ENCODE data around the gene PTGIR. TPM values are rescaled to one million over a fixed set of nuclear protein-coding genes. Genes with fewer than 3 reads are reported as not detected.

Gene PTGIR
- total RNA-seq, 4 donors from 2014 or later = 4.8 to 10.2 (median 7.9) TPM

DNA sequence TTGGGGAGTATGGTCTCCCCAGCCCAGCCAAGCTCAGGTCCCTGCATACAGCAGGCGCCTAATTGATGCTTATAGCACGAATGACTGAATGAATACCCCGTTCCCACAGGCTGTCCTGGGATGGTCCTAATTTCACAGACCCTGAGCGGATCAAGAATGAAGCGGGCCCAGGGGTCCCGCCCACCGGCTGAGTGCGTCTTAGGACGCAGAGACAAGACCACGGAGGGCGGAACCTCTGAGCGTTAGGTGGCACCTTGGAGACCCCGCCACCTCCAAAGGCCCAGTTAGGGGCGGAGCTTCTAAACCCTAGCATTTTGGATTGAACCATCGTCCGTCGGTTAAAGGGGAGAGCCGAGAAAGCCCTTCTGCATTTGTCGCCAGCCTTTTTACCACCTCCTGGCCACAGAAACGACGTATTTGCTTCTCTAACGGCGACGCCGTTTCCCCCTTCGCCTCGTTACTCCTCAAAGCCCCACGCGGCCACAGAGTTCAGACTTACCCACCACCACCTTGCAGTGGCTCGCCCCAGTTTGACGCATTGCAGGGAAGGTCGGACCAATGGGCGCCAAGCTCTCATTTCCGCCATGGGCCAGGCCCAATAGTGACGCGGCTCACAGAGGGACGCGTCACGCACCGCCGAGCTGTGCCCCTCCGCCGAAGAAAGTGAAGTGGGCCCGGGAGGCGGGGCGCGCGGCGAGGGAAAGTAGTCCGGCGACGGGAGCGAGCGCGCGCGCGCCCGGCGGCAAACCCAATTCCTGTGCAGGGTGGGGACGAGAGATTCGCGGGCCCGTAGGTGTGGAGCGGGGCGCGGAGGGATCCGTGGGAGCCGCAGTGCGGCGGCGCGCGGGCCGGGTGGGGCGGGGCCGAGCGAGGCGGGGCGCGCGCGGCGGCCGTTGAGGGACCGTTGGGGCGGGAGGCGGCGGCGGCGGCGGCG lies 24.2 kb downstream of the PTGIR start:
- ATAC-seq (ENCODE audit: low FRiP score) = peak; percentile 97
- peak; percentile 98 for DNase-seq (ENCODE audit: low spot score)
- TF ChIP-seq, protein P1, sequence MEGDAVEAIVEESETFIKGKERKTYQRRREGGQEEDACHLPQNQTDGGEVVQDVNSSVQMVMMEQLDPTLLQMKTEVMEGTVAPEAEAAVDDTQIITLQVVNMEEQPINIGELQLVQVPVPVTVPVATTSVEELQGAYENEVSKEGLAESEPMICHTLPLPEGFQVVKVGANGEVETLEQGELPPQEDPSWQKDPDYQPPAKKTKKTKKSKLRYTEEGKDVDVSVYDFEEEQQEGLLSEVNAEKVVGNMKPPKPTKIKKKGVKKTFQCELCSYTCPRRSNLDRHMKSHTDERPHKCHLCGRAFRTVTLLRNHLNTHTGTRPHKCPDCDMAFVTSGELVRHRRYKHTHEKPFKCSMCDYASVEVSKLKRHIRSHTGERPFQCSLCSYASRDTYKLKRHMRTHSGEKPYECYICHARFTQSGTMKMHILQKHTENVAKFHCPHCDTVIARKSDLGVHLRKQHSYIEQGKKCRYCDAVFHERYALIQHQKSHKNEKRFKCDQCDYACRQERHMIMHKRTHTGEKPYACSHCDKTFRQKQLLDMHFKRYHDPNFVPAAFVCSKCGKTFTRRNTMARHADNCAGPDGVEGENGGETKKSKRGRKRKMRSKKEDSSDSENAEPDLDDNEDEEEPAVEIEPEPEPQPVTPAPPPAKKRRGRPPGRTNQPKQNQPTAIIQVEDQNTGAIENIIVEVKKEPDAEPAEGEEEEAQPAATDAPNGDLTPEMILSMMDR (IDR thresholded peaks at IDR 0.05) = no peak

DNA sequence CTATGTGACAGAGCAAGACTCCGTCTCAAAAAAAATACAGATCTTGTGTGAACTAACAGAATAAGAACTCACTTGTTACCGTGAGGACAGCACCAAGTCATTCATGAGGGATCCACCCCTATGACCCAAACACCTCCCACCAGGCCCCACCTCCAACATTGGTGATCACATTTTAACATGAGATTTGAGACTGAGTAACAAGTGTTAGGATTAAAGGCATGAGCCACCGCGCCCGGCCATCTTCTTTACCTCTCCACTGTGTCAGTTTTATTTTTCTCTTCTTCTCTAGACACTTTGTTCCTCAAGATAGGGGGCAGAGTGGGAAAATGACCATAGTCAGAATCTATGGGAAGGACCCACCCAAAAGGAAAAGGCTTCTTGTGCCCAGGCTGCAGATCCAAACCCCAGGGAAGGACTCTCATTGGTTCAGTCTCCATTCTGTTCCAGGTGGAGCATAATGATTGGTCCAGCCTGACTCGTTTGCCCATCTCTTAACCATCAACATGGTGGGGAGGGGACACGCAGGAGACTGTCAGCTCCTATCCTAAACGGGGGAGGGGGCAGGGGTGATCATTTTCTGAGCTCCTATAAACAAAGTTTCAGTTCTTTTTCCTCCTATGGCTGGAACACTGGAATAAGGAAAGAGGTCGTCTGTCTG lies 25.0 kb downstream of the PTGIR start:
- TF ChIP-seq, protein P1 (IDR thresholded peaks at IDR 0.05) = no peak
- no peak for DNase-seq (ENCODE audit: low spot score)

DNA sequence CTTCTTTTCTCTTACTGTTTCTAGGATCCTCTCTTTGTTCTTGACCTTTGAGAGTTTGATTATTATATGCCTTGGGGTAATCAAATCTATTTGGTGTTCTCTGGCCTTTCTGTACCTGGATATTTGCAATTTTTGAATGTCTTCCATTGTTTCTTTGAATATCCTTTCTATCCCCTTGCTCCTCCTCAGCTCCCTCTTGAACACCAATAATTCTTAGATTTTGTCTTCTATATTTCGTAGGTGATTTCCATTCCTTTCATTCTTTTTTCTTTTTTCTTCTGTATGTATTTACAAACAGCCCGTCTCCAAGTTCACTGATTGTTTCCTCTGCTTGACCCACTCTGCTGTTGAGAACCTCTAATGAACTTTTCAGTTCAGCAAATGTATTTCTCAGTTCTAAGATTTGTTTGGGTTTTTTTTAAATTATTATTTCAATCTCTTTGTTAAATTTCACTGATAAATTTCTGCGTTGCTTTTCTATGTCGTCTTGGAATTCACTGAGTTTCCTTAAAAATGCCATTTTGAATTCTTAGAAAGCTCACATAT lies 26.4 kb downstream of the PTGIR start:
- TF ChIP-seq, protein P1 (IDR thresholded peaks at IDR 0.05) = no peak
- no peak for DNase-seq (ENCODE audit: low spot score)
- no peak for ATAC-seq (ENCODE audit: low FRiP score)

More for the DNA sequence above, 25.0 kb downstream of the PTGIR start:
- ATAC-seq (ENCODE audit: low FRiP score) = no peak

DNA sequence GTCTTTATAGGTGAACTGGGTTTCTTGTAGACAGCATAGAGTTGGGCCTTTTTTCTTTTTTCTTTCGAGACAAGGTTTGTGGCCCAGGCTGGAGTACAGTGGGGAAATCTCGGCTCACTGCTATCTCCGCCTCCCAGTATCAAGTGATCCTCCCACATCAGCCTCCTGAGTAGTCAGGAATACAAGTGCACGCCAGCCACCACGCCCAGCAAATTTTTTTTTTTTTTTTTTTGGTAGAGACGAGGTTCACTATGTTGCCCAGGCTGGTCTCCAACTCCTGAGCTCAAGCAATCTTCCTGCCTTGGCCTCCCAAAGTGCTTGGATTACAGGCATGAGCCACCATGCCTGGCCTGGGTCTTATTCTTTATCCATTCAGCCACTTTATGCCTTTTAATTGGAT lies 28.9 kb downstream of the PTGIR start:
- DNase-seq (ENCODE audit: low spot score) (no peak), ATAC-seq (ENCODE audit: low FRiP score) (no peak)
- TF ChIP-seq, protein P1 (IDR thresholded peaks at IDR 0.05) = no peak

DNA sequence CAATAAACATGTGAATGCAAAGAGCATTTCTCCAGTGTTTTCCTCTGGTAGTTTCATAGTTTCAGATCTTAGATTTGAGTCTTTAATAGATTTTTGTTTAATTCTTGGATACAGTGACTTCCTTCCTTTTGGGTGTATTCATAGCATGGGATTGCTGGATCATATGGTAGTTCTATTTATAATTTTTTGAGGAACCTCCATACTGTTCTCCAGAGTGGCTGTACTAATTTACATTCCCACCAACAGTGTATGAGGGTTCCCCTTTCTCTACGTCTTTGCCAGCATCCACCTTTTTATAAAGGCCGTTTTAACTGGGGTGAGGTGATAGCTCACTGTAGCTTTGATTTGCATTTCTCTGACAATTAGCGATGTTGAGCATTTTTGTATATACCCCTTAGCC lies 33.0 kb downstream of the PTGIR start:
- TF ChIP-seq, protein P1 (IDR thresholded peaks at IDR 0.05) = no peak
- ATAC-seq (ENCODE audit: low FRiP score) (no peak), DNase-seq (ENCODE audit: low spot score) (no peak)

DNA sequence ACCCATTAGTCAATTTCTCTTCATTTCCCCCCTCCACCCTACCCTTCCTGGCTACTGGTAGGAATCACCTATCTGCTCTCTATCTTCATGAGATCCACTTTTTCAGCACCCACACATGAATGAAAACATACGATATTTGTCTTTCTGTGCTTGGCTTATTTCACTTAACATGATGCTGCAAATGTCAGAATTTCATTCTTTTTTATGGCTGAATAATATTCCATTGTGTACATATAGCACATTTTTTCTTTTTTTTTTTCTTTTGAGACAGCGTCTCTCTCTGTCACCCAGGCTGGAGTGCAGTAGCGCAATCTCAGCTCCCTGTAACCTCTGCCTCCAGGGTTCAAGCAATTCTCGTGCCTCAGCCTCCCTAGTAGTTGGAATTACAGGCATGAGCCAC lies 33.6 kb downstream of the PTGIR start:
- DNase-seq (ENCODE audit: low spot score) (no peak), ATAC-seq (ENCODE audit: low FRiP score) (no peak)
- TF ChIP-seq, protein P1 (IDR thresholded peaks at IDR 0.05) = no peak

Data from omental fat pad (tissue), 4 donors.